Gastrocnemius medialis (tissue), 4 donors: ENCODE data around the gene YOD1. TPM values are rescaled to one million over a fixed set of nuclear protein-coding genes. Genes with fewer than 3 reads are reported as not detected.

Experiments used
- ATAC-seq, 2 donors: fragments of 150-250 bp; one replicate each; pipeline ENCODE4 v1.9.1; 2016
- DNase-seq, 2 donors: peaks; one replicate each; pipeline ENCODE4 v3.0.0-alpha.2; 2019
- H3K27ac ChIP-seq, 4 donors: fragments of 200-600 bp; sonication (generic); 1 replicate in 1 of 4; 2 replicates in 3 of 4; pipeline ENCODE4 v1.5.1; 2016 to 2018; ENCODE audit warnings: mild to moderate bottlenecking in 2 of 4, moderate library complexity in 1 of 4
- H3K27me3 ChIP-seq, 3 donors: fragments of 200-600 bp; sonication (generic) in 2 of 3; 1 replicate in 1 of 3; 2 replicates in 2 of 3; pipeline versions ENCODE4 v1.5.1 to v1.6.0; 2016 to 2019; ENCODE audit warnings: mild to moderate bottlenecking in 1 of 3, moderate library complexity in 1 of 3
- H3K36me3 ChIP-seq, 2 donors: fragments of 200-600 bp; sonication (generic) in 1 of 2; one replicate each; pipeline ENCODE4 v1.5.1; 2017 to 2018
- H3K4me1 ChIP-seq, 2 donors: fragments of 200-600 bp; sonication (generic) in 1 of 2; one replicate each; pipeline ENCODE4 v1.5.1; 2016 to 2017; ENCODE audit warnings: mild to moderate bottlenecking in 2 of 2
- H3K4me3 ChIP-seq, 4 donors: fragments of 200-600 bp; sonication (generic) in 3 of 4; 1 replicate in 1 of 4; 2 replicates in 3 of 4; pipeline ENCODE4 v1.5.1; 2016 to 2019; ENCODE audit warnings: mild to moderate bottlenecking in 2 of 4
- H3K9me3 ChIP-seq, 3 donors: fragments of 200-600 bp; sonication (generic) in 2 of 3; 1 replicate in 1 of 3; 2 replicates in 2 of 3; pipeline ENCODE4 v1.5.1; 2016 to 2019
- POLR2A ChIP-seq, 2 donors: fragments of 450-650 bp; IDR thresholded peaks; one replicate each; pipeline ENCODE4 v1.6.1; 2017; ENCODE audit warnings: antibody characterized with exemption in 2 of 2, mild to moderate bottlenecking in 2 of 2, moderate library complexity in 2 of 2
- in situ Hi-C, 4 donors: fragments of 200-750 bp; cut with MboI; loops; one replicate each; pipeline versions ENCODE4 v1.15.0 to v1.8.0; 2017; ENCODE audit warnings: low sequenced_read_pairs in 4 of 4
- intact Hi-C: fragments of 100-400 bp; cut with DNase I; formaldehyde crosslinking; loops from one replicate; pipeline ENCODE4 v1.15.1; 2023; ENCODE audit warnings: low total_unique reads
- total RNA-seq, 4 donors: library from RNA; depleted of rRNA; stranded (reverse); fragments of >200 nt; gene quantifications; one replicate each; pipeline versions ENCODE4 v1.1.0 to v1.2.3, GENCODE V29; 2016
- TF ChIP-seq, protein P1 (sequence below), 5 experiments: fragments of 450-650 bp in 3 of 5; fragments of 200-600 bp in 2 of 5; sonication (generic) in 2 of 5; IDR thresholded peaks in 4 of 5; conservative IDR thresholded peaks in 1 of 5; 1 replicate in 4 of 5; 2 replicates in 1 of 5; pipeline ENCODE4 v1.5.1; 2016 to 2019; ENCODE audit warnings: antibody characterized with exemption in 5 of 5, mild to moderate bottlenecking in 3 of 5, moderate library complexity in 3 of 5

The YOD1 gene
- total RNA-seq, 4 donors from 2014 or later, result 3.0 to 6.7 (median 6.2) TPM

- ATAC-seq (no peak), DNase-seq (no peak)
- in situ Hi-C loops, result no loop called here
- intact Hi-C loops, result loop anchor here (10.0 kb wide), 1 partner anchor 54 kb away; the partner anchor contains the start of gene C4BPB
- Histone ChIP-seq H3K36me3 (no peaks in the 10 kb centered on the region), H3K27ac (no peak overlapping the region), H3K9me3 (no peaks in the 10 kb centered on the region), H3K4me1 (peaks cover 10 to 19% of the 10 kb centered on the region in 2 donors), H3K27me3 (no peaks in the 10 kb centered on the region), H3K4me3 (no peak overlapping the region)
- TF ChIP-seq POLR2A (IDR thresholded peaks at IDR 0.05), result no peak
- TF ChIP-seq, protein P1, sequence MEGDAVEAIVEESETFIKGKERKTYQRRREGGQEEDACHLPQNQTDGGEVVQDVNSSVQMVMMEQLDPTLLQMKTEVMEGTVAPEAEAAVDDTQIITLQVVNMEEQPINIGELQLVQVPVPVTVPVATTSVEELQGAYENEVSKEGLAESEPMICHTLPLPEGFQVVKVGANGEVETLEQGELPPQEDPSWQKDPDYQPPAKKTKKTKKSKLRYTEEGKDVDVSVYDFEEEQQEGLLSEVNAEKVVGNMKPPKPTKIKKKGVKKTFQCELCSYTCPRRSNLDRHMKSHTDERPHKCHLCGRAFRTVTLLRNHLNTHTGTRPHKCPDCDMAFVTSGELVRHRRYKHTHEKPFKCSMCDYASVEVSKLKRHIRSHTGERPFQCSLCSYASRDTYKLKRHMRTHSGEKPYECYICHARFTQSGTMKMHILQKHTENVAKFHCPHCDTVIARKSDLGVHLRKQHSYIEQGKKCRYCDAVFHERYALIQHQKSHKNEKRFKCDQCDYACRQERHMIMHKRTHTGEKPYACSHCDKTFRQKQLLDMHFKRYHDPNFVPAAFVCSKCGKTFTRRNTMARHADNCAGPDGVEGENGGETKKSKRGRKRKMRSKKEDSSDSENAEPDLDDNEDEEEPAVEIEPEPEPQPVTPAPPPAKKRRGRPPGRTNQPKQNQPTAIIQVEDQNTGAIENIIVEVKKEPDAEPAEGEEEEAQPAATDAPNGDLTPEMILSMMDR (IDR thresholded peaks at IDR 0.05 in 4 of 5, conservative IDR thresholded peaks at IDR 0.05 in 1 of 5), result no peak
Observed at GRCh38 chr1:207031016-207031415, 20.0 kb downstream of the YOD1 start.

GRCh38 chr1:207030522-207031009 is 20.4 kb downstream of the YOD1 start:
- Histone ChIP-seq H3K27ac (no peak overlapping the region), H3K27me3 (no peaks in the 10 kb centered on the region), H3K9me3 (no peaks in the 10 kb centered on the region), H3K36me3 (no peaks in the 10 kb centered on the region), H3K4me3 (no peak overlapping the region), H3K4me1 (peaks cover 15 to 23% of the 10 kb centered on the region in 2 donors)
- in situ Hi-C loops (no loop called here), intact Hi-C loops (loop anchor here (10.0 kb wide), 1 partner anchor 54 kb away; the partner anchor contains the start of gene C4BPB)
- ATAC-seq (peak in 1 of 2 donors; percentile 53), DNase-seq (no peak)
- TF ChIP-seq POLR2A (IDR thresholded peaks at IDR 0.05), result no peak
- TF ChIP-seq, protein P1 (IDR thresholded peaks at IDR 0.05 in 4 of 5, conservative IDR thresholded peaks at IDR 0.05 in 1 of 5), result no peak

GRCh38 chr1:207029701-207030521 is 21.1 kb downstream of the YOD1 start:
- no peak overlapping the region for H3K4me3 ChIP-seq
- in situ Hi-C loops (no loop called here), intact Hi-C loops (loop anchor here (10.0 kb wide), 1 partner anchor 55 kb away; the partner anchor contains the start of gene C4BPB)
- no peaks in the 10 kb centered on the region for H3K27me3 ChIP-seq
- H3K36me3 ChIP-seq, result no peaks in the 10 kb centered on the region
- peaks cover 21 to 29% of the 10 kb centered on the region in 2 donors for H3K4me1 ChIP-seq
- no peak overlapping the region for H3K27ac ChIP-seq
- no peaks in the 10 kb centered on the region for H3K9me3 ChIP-seq
- DNase-seq (no peak), ATAC-seq (no peak)
- no peak for TF ChIP-seq POLR2A (IDR thresholded peaks at IDR 0.05)
- TF ChIP-seq, protein P1 (IDR thresholded peaks at IDR 0.05 in 4 of 5, conservative IDR thresholded peaks at IDR 0.05 in 1 of 5), result no peak

DNA sequence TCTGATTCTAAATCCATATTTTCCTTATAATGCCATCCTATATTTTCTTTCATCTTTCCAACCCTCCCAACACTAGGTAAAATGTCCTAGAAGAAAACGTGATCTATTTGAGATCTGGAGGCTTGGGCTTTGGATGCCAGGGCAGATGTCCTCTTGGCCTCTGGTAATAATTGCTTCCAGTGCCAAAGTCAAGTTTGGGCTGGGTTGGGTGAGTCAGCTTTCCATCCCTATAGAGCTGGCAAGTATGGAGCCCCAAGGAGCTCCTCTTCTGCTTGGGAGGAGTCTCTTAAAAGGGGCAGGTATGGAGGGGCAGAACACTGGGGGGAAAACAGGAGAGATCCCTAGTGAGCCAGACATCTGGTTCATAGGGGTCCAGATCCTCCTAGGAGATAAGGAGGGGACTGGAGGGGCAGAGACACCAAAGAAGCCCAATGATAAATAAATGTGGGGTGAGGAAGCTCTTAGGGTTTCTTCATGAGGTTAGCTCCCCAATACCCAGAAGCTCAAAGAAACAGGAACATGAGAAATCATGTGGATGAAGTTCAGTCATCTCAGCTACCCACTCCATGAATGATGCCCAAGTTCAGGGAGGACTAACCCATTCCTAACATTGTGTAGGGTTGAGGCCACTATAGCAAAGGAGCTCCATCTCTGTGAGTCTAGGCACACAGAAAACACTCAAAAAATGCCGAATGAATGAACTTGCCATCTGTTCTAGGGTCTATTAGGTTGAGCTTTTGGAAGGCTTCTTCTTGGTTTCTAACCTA is 21.9 kb downstream of the YOD1 start:
- ATAC-seq (no peak), DNase-seq (no peak)
- H3K9me3 ChIP-seq, result no peaks in the 10 kb centered on the region
- no peak overlapping the region for H3K27ac ChIP-seq
- intact Hi-C loops, result no loop called here
- no peak for TF ChIP-seq POLR2A (IDR thresholded peaks at IDR 0.05)
- TF ChIP-seq, protein P1 (IDR thresholded peaks at IDR 0.05 in 4 of 5, conservative IDR thresholded peaks at IDR 0.05 in 1 of 5), result no peak
- H3K4me3 ChIP-seq, result no peak overlapping the region
- in situ Hi-C loops, result no loop called here
- H3K27me3 ChIP-seq, result no peaks in the 10 kb centered on the region
- peaks cover 22 to 30% of the 10 kb centered on the region in 2 donors for H3K4me1 ChIP-seq
- no peaks in the 10 kb centered on the region for H3K36me3 ChIP-seq
